GM18505 (cell line): ENCODE measurements around the gene SNPH.

Experiments used
- ATAC-seq: cut with Tn5 transposase; IDR thresholded peaks from one replicate; pipeline ENCODE4 v1.9.1; 2021; ENCODE audit not compliant: unreplicated experiment
- POLR2A ChIP-seq: IDR thresholded peaks from 4 replicates; pipeline ENCODE4 v1.6.1; 2011; ENCODE audit warnings: borderline replicate concordance; ENCODE audit not compliant: insufficient read depth, insufficient read length; ENCODE audit errors: extremely low read depth

Gene SNPH

DNA sequence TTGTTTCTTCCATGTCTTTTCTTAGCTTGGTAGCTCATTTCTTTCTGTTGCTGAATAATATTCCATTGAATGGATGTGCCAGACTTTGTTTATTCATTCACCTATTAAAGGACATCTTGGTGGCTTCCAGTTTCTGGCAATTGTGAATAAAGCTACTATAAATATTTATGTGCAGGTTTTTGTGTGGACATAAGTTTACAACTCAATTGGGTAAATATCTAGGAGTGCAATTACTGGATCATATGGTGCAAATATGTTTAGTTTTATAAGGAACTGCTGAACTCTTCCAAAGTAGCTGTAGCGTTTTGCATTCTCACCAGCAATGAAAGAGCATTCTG is 79.6 kb downstream of the SNPH start:
- no peak for ATAC-seq

DNA sequence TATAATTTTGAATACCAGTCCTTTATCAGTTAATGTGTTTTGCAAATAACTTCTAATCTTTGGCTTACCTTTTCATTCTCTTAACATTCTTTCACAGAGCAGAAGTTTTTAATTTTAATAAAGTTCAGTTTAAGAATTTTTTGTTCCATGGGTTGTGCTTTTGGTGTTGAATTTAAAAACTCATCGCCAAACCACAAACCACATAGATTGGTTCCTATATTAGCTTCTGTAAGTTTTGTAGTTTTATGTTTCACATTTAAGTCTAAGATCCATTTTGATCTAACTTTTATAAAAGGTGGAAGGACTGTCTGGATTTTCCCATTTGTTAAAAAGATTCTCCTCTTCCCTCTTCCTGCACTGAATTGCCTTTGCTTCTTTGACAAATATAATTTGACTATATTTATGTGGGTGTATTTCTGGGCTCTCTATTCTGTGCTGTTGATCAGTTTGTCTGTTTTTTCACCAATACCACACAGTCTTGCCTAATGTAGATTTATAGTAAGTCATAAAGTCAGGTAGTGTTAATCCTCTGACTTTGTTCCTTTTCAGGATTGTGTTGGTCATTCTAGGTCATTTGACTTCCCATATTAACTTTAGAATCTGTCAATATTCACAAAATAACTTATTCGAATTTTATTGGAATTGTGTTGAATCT is 80.3 kb downstream of the SNPH start:
- ATAC-seq: no peak
- TF ChIP-seq POLR2A: no peak

More for the DNA sequence above, 79.6 kb downstream of the SNPH start:
- TF ChIP-seq POLR2A: no peak

DNA sequence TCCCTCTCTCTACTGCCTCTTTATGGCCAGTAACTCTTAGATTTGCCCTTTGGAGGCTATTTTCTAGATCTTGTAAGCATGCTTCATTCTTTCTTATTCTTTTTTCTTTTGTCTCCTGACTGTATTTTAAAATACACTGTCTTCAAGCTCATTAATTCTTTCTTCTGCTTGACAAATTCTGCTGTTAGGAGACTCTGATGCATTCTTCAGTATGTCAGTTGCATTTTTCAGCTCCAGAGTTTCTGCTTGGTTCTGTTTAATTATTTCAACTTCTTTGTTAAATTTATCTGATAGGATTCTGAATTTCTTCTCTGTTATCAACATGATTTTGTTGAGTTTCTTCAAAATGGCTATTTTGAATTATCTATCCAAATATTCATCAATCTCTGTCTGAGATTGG is 87.9 kb downstream of the SNPH start:
- TF ChIP-seq POLR2A: no peak
- no peak for ATAC-seq

DNA sequence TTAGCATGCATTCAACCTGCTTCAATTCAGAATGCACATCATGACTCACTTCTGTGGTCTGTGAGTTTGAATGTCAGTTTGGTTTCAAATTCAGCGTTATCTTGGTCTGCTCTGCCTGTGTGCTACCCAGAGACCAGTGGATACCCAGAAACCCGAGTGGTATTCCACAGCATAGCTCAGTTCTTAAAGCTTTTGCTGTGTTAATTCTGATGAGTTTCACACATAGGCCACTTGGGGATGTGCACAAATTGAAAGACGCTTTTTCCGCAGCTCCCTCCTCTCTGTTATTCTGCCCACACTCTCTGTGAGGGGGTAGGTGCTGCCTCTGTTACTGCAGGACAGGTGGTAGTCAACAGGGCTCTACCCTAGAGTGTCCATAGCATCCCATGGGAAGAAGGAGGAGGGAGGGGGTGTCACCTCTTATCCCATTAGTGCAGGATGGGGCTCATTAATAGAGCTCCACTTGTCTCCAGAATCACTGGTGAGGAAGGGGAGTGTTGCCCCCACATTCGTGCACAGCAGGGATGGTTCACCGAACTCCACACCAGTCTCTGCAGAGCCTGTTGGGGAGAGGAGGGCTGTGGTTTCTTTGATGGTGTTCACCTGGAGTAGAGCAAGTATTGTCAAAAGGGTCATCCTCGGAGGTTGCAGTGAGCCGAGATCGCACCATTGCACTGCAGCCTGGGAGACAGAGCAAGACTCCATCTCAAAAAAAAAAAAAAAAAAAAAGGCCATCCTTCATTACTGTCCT is 92.0 kb downstream of the SNPH start:
- TF ChIP-seq POLR2A: no peak
- no peak for ATAC-seq
